Testis (tissue), 3 donors: Measurements from ENCODE around the gene RTN4RL1. TPM values are rescaled to one million over a fixed set of nuclear protein-coding genes. Genes with fewer than 3 reads are reported as not detected.

Experiments
- DNase-seq: peaks from one replicate; pipeline ENCODE4 v3.0.0-alpha.2; 2019
- H3K27ac ChIP-seq, 2 donors: fragments of 200-600 bp; sonication (generic); one replicate each; pipeline ENCODE4 v1.5.1; 2019
- H3K27me3 ChIP-seq: fragments of 200-600 bp; sonication (generic); one replicate; pipeline ENCODE4 v1.5.1; 2019
- H3K36me3 ChIP-seq: fragments of 200-600 bp; sonication (generic); one replicate; pipeline ENCODE4 v1.5.1; 2017; ENCODE audit warnings: low read depth; ENCODE audit errors: missing control alignments
- H3K4me1 ChIP-seq: fragments of 200-600 bp; sonication (generic); one replicate; pipeline ENCODE4 v1.5.1; 2019
- H3K4me3 ChIP-seq, 2 donors: fragments of 200-600 bp; sonication (generic); one replicate each; pipeline ENCODE4 v1.5.1; 2017 to 2019
- H3K9me3 ChIP-seq: fragments of 200-600 bp; sonication (generic); one replicate; pipeline ENCODE4 v1.5.1; 2017
- POLR2A ChIP-seq: fragments of 450-650 bp; IDR thresholded peaks from one replicate; pipeline ENCODE4 v1.6.1; 2017; ENCODE audit warnings: antibody characterized with exemption, mild to moderate bottlenecking, moderate library complexity
- WGBS, 2 donors: methylation state at CpG; one replicate each; pipeline ENCODE4 v1.1.5; 2018; 5-methylcytosine and 5-hydroxymethylcytosine counted together
- intact Hi-C: fragments of 100-400 bp; cut with DNase I; formaldehyde crosslinking; loops from one replicate; pipeline ENCODE4 v1.15.1; 2023; ENCODE audit warnings: low total_unique reads
- polyA plus RNA-seq: library from polyadenylated mRNA; stranded (reverse); fragments of 350-450 nt; fragmentation: Illumina TruSeq; extraction: RNeasy Lipid Tissue Mini Kit (QIAGEN cat#74804); gene quantifications from one replicate; pipeline ENCODE4 v1.2.3, GENCODE V29; 2014; ENCODE audit warnings: low read depth, low replicate concordance; ENCODE audit not compliant: insufficient read depth
- total RNA-seq, 2 donors: library from RNA; depleted of rRNA; stranded (reverse); fragments of >200 nt; gene quantifications; one replicate each; pipeline ENCODE4 v1.2.3, GENCODE V29; 2016
- TF ChIP-seq, protein P1 (sequence below), 3 experiments: fragments of 450-650 bp in 2 of 3; fragments of 200-600 bp in 1 of 3; sonication (generic) in 1 of 3; IDR thresholded peaks; one replicate each; pipeline ENCODE4 v1.5.1; 2016 to 2019; ENCODE audit warnings: antibody characterized with exemption in 3 of 3, mild to moderate bottlenecking in 2 of 3, moderate library complexity in 1 of 3

Gene RTN4RL1
- total and polyA plus RNA-seq, 3 donors from 2014 or later = 1.7 to 1.8 (median 1.8) TPM

DNA sequence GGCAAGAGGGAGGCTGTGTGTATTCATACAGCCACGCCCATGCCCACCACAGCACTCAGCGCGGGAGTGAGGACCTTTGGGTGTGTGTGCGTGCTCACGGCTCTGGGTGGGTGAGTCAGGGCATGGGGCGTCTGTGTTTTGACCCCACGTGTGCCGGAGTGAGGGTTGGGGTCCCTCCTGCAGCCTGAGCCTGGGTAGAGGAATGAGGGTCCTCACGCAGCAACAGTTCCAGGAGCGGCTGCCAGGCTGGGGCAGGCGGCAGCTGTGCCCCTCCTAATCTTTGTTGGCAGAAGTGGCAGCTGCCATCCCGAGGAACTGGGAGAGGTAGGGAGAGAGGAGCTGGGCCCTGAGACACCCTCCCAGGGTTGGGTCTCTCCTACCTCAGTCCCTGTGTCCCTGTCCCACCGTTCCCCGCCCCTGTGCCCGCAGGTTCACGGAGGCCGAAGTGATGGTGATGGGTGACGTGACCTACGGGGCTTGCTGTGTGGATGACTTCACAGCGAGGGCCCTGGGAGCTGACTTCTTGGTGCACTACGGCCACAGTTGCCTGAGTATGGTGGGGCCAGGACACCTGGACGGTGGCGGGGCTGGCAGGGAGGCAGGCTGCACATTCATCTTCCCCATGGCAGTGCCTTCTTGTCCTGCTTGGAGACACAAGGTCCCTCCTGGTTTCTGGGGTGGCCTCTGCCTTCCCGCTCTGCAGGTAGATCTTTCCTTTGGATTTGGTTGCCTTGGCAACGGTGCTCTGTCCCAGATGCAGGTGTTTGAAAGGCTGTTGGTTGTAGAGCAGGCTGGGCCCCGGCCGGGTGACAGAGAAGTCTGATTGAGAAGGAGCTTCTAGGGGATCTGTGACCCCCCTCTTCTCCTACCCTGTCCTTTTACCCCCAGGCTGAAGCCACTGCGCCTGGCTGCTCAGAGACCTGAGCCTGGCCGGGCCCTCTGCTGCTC lies 10.7 kb upstream of the RTN4RL1 start:
- H3K4me3 ChIP-seq = no peak overlapping the region
- no peaks in the 10 kb centered on the region for H3K36me3 ChIP-seq
- TF ChIP-seq POLR2A = no peak
- TF ChIP-seq, protein P1, sequence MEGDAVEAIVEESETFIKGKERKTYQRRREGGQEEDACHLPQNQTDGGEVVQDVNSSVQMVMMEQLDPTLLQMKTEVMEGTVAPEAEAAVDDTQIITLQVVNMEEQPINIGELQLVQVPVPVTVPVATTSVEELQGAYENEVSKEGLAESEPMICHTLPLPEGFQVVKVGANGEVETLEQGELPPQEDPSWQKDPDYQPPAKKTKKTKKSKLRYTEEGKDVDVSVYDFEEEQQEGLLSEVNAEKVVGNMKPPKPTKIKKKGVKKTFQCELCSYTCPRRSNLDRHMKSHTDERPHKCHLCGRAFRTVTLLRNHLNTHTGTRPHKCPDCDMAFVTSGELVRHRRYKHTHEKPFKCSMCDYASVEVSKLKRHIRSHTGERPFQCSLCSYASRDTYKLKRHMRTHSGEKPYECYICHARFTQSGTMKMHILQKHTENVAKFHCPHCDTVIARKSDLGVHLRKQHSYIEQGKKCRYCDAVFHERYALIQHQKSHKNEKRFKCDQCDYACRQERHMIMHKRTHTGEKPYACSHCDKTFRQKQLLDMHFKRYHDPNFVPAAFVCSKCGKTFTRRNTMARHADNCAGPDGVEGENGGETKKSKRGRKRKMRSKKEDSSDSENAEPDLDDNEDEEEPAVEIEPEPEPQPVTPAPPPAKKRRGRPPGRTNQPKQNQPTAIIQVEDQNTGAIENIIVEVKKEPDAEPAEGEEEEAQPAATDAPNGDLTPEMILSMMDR (IDR thresholded peaks at IDR 0.05) = no peak
- peaks cover 11% of the 10 kb centered on the region for H3K4me1 ChIP-seq
- no peaks in the 10 kb centered on the region for H3K9me3 ChIP-seq
- no peak overlapping the region for H3K27ac ChIP-seq
- H3K27me3 ChIP-seq = no peaks in the 10 kb centered on the region
- no peak for DNase-seq
- intact Hi-C loops = no loop called here
- WGBS, 2 donors = 94% methylated on average over 18 to 29 of the region's 29 CpGs

DNA sequence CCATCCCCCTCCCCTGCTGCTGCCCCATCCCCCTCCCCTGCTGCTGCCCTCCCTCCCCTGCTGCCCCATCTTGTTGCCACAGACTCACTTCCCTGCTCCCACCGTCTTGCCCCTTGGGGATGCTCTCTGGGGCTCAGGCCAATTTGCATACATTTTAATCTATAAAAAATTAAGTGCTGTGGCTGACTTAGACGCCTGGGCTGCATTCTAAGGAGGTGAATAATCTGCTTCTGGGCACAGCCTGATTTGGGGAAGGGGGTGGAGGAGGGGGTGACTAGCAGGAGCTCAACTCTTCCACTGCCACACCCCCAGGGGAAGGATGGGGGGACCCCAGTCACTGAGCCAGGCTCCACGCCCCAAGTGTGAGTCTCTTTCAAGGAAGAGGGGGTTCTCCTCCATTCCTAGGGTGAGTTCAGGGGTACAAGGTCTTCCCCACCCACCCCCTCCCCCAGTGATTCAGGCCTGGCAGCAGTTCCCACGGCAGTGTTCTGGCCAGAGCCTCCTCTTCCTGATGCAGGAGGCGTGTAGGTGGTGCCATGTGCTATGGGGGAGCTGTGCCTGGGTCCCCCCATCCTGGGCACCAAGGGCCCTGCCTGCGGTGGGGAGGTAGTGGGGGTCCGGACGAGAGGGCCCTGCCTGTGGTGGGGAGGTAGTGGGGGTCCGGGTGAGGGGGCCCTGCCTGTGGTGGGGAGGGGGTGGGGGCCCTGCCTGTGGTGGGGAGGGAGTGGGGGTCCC lies 9.8 kb upstream of the RTN4RL1 start:
- H3K4me1 ChIP-seq = peaks cover 12% of the 10 kb centered on the region
- no peak overlapping the region for H3K4me3 ChIP-seq
- intact Hi-C loops = no loop called here
- no peak for DNase-seq
- no peaks in the 10 kb centered on the region for H3K9me3 ChIP-seq
- no peaks in the 10 kb centered on the region for H3K27me3 ChIP-seq
- TF ChIP-seq POLR2A = no peak
- TF ChIP-seq, protein P1 (IDR thresholded peaks at IDR 0.05) = no peak
- H3K27ac ChIP-seq = no peak overlapping the region
- no peaks in the 10 kb centered on the region for H3K36me3 ChIP-seq
- WGBS, 2 donors = 68 to 69% methylated on average over 3 to 8 of the region's 9 CpGs

- H3K27me3 ChIP-seq = no peaks in the 10 kb centered on the region
- no peak overlapping the region for H3K27ac ChIP-seq
- TF ChIP-seq, protein P1 (IDR thresholded peaks at IDR 0.05) = no peak
- TF ChIP-seq POLR2A = no peak
- intact Hi-C loops = no loop called here
- no peaks in the 10 kb centered on the region for H3K36me3 ChIP-seq
- WGBS, 2 donors = 83 to 89% methylated on average over 7 of the region's 7 CpGs
- no peak for DNase-seq
- H3K9me3 ChIP-seq = no peaks in the 10 kb centered on the region
- H3K4me1 ChIP-seq = peaks cover 12% of the 10 kb centered on the region
- H3K4me3 ChIP-seq = no peak overlapping the region
Measured at GRCh38 chr17:2034157-2034556, 9.0 kb upstream of the RTN4RL1 start.

DNA sequence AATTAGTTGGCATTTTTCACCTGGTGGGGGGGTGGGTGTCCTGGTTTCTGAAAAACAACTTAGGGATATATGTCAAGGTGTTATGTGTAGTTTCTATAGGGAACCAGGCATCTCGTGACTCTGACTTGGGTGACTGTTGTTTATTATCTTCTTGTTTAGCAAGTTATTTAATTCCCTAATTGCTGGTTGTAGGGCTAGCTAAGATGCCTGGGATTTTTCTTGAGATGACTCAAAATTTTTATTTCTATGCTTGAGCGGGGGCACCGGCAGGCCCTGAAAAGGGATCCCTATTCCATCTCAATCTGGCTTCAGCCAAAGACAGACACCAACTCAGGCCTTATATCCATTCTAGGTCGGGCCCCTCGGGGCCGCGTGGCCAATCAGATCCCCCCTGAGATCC lies 8.0 kb upstream of the RTN4RL1 start:
- H3K36me3 ChIP-seq = no peaks in the 10 kb centered on the region
- WGBS, 2 donors = 93% methylated on average over 4 to 7 of the region's 7 CpGs
- intact Hi-C loops = no loop called here
- peaks cover 12% of the 10 kb centered on the region for H3K4me1 ChIP-seq
- no peaks in the 10 kb centered on the region for H3K27me3 ChIP-seq
- no peak for DNase-seq
- TF ChIP-seq, protein P1 (IDR thresholded peaks at IDR 0.05) = no peak
- TF ChIP-seq POLR2A = no peak
- H3K4me3 ChIP-seq = no peak overlapping the region
- no peak overlapping the region for H3K27ac ChIP-seq
- H3K9me3 ChIP-seq = no peaks in the 10 kb centered on the region
